ELR (cell line): ENCODE results near the gene ARMC6.

ENCODE experiments used
- DNase-seq: peaks from one replicate; pipeline ENCODE4 v3.0.0-alpha.2; 2015; ENCODE audit warnings: low read depth

The ARMC6 gene

GRCh38 chr19:19033426-19034203 is at the start of gene ARMC6, which contains the start of gene SUGP2:
TSS of gene ARMC6 (plus strand) at chr19:19033603. CDS start at chr19:19034210, 607 bp downstream.
TSS of gene SUGP2 (minus strand) at chr19:19033517. CDS start at chr19:19031071, 2,446 bp downstream.
- DNase-seq: peak; percentile 87

DNA sequence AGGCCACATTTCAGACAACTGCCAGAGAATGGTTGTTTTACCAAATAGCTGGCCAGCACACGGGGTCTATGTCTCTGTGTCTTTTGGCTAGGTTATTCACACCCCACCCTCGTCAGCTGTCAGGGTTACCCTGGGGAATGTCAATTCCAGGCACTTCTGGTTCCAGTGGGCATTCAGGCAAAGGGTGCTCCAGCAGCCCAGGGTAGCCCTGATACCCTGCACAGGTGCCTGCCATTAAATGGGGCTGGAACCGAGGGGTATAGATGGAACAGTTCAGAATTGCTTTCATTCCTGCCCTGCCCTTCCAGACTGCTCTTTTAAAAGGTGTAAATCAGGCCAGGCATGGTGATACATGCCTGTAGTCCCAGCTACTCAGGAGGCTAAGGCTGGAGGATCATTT is 49.2 kb upstream of the ARMC6 start:
- no peak for DNase-seq

- no peak for DNase-seq
Measured at GRCh38 chr19:18985257-18985656, 48.1 kb upstream of the ARMC6 start.

DNA sequence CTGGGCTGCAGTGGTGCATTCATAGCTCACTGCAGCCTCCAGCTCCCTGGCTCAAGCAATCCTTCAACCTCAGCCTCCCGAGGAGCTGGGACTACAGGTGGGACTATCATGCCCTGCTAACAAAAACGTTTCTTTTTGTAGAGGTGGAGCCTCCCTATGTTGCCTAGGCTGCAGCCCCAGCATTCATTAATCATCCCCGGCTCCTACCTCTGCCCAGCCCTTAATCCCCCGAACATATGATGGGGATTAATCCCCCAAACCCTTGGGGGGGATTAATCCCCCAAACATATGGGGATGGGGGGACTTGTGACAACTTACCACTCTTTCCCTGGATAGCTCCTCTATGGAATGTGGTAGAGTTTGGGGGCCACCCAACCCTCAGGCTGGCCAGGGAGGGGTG is 45.9 kb upstream of the ARMC6 start:
- DNase-seq: no peak

DNA sequence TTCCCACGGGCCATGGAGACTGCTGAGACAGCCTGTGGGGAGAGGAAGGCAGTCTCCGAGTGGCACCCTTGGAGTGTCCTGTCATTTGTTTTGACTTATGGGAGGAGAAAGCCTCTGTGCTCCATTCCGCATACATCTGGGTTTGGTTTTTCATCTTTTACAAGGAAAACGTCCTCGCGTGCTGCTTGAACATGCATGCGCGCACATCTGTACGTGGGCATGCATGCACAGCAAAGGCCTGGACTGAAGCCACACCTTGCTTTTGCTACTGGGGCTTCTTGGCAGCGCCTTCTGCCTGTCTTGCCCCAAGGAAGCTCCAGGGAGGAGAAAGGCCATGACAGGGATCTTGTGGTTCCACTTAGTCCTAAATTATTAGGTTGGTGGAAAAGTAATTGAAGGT is 44.1 kb upstream of the ARMC6 start:
- DNase-seq: no peak

DNA sequence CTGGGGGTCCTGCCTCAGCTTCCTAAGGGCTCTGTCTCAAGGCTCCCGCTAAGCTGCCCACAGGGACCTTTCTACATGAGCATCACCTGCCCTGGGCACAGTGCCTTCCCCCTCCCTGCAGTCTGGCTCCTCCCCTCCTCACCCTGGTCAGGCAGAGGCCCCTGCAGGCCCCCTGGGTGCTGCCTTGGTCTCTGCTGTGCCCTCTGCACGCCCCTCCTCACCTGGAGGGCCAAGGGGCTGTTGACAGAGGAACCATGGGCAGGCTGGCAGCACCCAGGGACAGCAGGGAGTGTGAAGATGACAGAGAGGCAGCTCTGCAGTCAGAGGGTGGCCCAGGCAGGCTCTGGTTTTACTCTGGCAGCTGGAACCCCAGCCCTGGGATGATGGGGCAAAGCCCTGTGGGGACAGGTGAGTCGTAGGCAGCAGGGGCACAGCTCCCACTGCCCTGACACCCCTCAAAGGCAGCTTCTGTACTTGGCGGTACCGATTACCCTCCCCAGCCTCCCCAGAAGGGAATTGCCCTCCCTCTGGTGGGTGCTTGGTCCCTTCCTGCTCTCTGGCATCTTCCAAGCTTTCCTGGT is 43.2 kb upstream of the ARMC6 start:
- no peak for DNase-seq

DNA sequence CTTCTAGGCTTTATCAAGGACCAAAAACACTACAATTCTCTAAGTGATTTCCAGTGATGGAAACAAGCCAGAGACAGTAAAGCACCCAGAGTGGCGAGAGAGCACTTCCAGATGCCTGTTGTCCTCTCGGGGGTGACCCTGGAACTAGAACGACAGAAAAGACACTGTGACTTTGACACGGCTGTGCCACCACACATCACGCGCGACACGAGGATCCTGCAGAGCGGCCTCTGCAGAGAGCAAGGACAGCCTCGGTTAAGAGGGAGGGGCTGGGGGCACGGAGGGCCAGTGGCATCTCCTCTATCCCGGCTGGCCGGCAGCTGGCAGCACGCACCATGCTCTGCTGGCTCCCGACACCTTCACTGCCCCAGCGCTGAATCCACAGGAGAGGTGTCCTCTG is 42.4 kb upstream of the ARMC6 start:
- DNase-seq: no peak

- DNase-seq: no peak
Measured at GRCh38 chr19:18991468-18991867, 41.9 kb upstream of the ARMC6 start.

- DNase-seq: no peak
Measured at GRCh38 chr19:18992696-18993095, 40.7 kb upstream of the ARMC6 start.

DNA sequence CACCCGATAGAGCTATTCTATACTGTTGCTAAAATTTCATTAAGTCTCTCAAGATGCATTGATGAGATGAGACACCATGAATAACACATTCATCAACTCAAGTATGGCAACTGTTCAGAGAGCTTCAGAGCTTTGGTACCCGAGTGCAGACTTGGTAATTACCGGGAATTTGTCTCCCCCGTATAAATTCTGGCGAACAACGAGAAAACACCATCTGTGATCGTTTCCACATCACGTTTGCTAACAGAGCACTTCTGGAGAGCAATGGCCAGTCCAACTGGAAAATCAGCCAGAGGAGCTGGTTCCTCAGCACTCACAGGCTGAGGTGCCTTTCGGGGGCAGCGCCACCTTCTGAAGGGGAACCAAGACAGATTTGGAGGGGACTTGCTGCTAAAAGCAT is 40.3 kb upstream of the ARMC6 start:
- no peak for DNase-seq

DNA sequence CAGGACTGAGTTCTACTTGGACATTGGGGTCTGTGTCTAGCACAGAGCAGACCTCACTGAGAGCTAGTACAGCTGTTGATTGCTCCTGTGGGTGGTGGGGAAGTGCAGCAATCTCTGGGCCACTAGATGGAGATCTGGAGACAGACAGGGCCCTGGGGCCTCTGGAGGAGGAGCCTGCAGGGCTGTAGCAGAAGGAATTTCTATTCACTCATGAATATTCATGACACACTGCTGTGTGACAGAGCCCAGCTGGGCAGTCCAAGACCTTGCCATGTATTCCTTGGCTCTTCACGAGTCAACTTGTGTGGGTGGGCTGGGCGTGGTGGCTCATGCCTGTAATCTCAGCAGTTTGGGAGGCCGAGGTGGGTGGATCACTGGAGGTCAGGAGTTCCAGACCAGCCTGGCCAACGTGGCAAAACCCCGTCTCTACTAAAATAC is 37.6 kb upstream of the ARMC6 start:
- peak; percentile 92 for DNase-seq

DNA sequence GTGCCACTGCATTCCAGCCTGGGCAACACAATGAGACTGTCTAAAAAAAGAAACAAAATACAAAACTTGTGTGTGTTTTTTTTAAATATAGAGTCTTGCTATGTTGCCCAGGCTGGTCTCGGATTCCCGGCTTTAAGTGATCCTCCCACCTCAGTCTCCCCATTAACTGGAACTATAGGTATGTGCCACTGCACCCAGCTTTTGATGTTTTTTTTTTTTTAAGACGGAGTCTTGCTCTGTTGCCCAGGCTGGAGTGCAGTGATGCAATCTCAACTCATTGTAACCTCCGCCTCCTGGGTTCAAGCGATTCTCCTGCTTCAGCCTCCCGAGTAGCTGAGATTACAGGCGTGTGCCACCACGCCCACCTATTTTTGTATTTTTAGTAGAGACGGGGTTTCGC is 37.1 kb upstream of the ARMC6 start:
- DNase-seq: no peak

DNA sequence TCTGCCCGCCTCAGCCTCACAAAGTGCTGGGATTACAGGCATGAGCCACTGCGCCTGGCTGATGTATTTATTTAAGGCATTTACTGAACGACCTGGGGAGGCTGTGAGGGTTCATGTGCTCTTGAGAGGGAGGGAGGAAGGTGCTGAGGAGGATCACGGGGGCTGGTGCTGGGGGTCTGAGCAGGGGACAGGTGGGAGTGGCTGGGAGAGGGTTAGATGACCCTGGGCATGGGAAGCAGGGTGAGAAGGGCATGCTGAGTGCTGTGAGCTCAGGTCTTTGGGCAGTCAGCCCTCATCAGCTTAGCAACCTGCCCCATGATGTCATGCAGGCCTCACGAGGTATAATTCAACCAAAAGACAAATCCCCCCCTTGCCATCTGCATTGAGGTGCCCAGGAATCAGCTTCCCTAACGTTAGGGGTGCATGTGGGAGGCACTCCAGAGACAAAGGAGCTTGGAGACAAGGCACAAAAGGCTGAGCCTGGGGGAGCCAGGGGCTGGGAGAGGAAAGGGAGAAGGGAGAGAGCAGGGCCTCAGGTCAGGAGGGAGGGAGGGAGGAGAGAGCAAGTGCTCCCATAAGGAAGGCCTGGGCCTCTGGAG is 36.5 kb upstream of the ARMC6 start:
- DNase-seq: no peak

GRCh38 chr19:18998276-18998675 is 35.1 kb upstream of the ARMC6 start:
- no peak for DNase-seq

DNA sequence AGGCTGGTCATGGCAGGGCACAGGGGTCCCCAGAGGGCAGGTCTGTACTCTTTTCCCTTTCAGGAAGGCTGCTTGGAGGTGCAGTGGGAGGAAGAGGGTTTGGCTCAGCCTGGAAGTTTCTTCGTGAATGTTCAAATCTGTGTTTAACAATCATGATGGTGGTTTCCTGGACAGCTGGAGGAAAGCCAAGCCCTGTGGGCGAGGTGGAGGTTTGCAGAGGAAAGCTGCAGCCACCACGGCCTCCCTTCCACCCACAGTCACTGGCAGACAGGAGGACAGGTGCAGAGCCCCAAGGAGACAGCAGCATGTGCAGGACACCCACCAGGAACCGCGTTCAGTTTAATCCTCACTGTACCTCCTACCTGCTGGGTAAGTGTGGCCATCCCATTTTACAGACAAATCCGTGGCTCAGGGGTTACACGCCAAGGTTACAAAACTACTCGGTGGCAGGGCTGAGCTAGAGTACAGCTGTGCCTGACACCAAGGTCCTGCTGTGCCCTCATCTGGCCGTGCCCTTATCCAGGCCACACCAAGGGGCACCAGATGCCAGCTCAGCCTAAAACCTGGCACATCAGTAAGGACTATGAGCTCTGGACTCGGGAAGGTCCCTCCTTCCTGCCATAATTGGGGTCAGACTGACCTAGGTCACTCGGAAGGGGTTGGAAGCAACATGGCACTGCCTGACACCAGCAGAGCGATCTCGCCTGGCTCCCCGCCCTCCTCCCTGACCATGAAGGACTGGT is 34.2 kb upstream of the ARMC6 start:
- DNase-seq: peak; percentile 40

DNA sequence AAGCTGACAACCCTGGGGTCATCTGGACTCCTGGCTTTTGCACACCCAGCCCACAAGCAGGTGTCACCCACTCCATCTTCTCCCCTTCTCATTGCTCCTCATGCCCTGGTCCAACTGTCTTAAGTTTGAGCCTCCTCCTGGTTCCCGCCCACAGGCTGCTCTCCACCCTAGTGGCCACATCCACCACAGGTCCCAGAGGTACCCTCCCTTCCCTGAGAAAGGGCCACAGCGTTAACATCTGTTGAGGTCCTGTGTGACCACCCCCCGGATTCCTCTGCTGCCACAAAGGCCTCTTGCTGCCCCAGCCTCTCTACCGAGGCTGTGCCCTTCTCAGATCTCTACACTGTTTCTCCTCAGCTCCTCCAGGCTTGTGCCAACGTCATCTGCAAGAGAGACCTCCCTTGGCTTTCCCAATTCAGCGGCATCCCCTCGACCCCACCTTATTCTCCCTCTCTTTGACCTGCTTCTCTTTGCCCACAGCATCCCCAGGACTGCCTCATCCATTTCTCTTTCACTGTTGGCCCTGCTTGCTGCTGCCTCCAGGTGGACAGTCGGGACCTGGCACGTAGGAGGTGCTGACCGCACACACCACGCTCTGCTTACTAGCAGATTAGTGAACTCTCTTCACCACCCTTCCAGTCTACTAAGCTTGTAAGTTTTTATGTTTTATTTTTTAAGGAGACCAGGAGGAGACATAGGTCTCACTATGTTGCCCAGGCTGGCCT is 33.3 kb upstream of the ARMC6 start:
- peak; percentile 37 for DNase-seq

GRCh38 chr19:19004144-19004543 is 29.3 kb upstream of the ARMC6 start:
- no peak for DNase-seq

DNA sequence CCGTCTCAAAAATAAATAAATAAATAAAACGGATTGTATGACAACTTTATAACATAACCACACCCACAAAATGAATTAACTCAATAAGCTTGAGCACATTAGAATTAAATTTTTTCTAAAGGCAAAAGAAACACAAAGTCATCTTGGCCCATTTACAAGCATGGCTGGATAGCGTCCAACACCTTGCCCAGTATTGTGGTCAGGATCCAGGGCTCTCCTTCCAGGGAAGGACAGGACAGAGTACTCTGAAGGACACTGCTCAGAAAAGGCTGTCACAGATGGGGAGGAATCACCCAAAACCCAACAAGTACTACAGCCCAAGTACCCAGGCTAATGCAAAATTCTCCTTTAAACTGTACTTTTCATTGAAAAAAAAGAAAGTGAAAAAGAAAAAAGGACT is 27.2 kb upstream of the ARMC6 start:
- DNase-seq: no peak

GRCh38 chr19:19009951-19010350 is 23.5 kb upstream of the ARMC6 start:
- no peak for DNase-seq

- DNase-seq: no peak
Measured at GRCh38 chr19:19010551-19010950, 22.9 kb upstream of the ARMC6 start.

DNA sequence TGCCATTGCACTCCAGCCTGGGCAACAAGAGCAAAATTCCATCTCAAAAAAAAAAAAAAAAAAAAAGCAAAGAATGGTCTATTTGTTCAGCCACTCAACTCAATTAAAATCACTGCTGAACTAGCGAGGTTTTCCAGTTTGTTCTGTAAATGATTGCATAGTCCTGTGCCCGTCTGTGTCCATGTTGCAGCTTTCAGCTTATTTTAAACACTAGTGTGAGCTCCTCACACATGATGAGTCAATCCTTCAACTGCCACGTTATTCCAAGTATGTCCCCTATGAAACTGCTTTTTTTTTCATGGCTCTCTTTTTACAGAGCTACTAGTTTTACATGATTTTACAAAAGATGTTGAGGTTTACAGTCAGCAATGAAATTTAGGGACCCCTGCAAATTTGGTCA is 12.3 kb upstream of the ARMC6 start:
- peak; percentile 64 for DNase-seq

GRCh38 chr19:19022380-19022961 is 10.9 kb upstream of the ARMC6 start:
- DNase-seq: no peak
